Liver (tissue), 9 donors: ENCODE data around the gene TP63. TPM values are rescaled to one million over a fixed set of nuclear protein-coding genes. Genes with fewer than 3 reads are reported as not detected.

Experiments used
- DNase-seq: peaks from one replicate; pipeline ENCODE4 v3.0.0-alpha.2; 2017; ENCODE audit warnings: low spot score
- H3K27ac ChIP-seq, 2 donors: one replicate each; pipeline ENCODE4 v1.7.0; 2013; ENCODE audit warnings: inconsistent platforms in 2 of 2, low read length in 2 of 2, control low read depth in 1 of 2, low read depth in 1 of 2, mild to moderate bottlenecking in 1 of 2
- H3K27me3 ChIP-seq, 4 donors: one replicate each; pipeline versions ENCODE4 v1.6.1 to v1.7.0; 2013; ENCODE audit warnings: low read length in 3 of 4, inconsistent platforms in 1 of 4, mild to moderate bottlenecking in 1 of 4, moderate library complexity in 1 of 4; ENCODE audit not compliant: control insufficient read depth in 4 of 4, insufficient read depth in 4 of 4
- H3K36me3 ChIP-seq, 4 donors: one replicate each; pipeline versions ENCODE4 v1.6.1 to v1.7.0; 2013; ENCODE audit warnings: low read length in 3 of 4, mild to moderate bottlenecking in 3 of 4, low read depth in 1 of 4, moderate library complexity in 1 of 4; ENCODE audit not compliant: control insufficient read depth in 4 of 4, insufficient read depth in 3 of 4
- H3K4me1 ChIP-seq, 4 donors: one replicate each; pipeline versions ENCODE4 v1.6.1 to v1.7.0; 2013; ENCODE audit warnings: low read length in 3 of 4, mild to moderate bottlenecking in 3 of 4, moderate library complexity in 1 of 4; ENCODE audit not compliant: control insufficient read depth in 4 of 4, insufficient read depth in 4 of 4
- H3K4me3 ChIP-seq, 3 donors: one replicate each; pipeline versions ENCODE4 v1.6.1 to v1.7.0; 2013; ENCODE audit warnings: low read length in 3 of 3, control low read depth in 1 of 3, low read depth in 1 of 3, mild to moderate bottlenecking in 1 of 3
- H3K9ac ChIP-seq, 2 donors: one replicate each; pipeline ENCODE4 v1.7.0; 2013; ENCODE audit warnings: low read length in 2 of 2, mild to moderate bottlenecking in 2 of 2, moderate library complexity in 2 of 2, control low read depth in 1 of 2, low read depth in 1 of 2
- H3K9me3 ChIP-seq, 4 donors: one replicate each; pipeline versions ENCODE4 v1.6.1 to v1.7.0; 2013; ENCODE audit warnings: low read length in 3 of 4; ENCODE audit not compliant: control insufficient read depth in 4 of 4
- ATF3 ChIP-seq: IDR thresholded peaks from 2 replicates; pipeline ENCODE4 v1.6.1; 2016; ENCODE audit warnings: antibody characterized with exemption
- EGR1 ChIP-seq, 2 donors: IDR thresholded peaks; 2 replicates each; pipeline ENCODE4 v1.6.1; 2016 to 2018; ENCODE audit warnings: antibody characterized with exemption in 2 of 2, low read depth in 2 of 2
- FOXA1 ChIP-seq: IDR thresholded peaks from 2 replicates; pipeline ENCODE4 v1.6.1; 2016; ENCODE audit warnings: antibody characterized with exemption
- FOXA2 ChIP-seq: IDR thresholded peaks from 2 replicates; pipeline ENCODE4 v1.6.1; 2016; ENCODE audit warnings: antibody characterized with exemption
- GABPA ChIP-seq, 2 donors: IDR thresholded peaks in 1 of 2; conservative IDR thresholded peaks in 1 of 2; 2 replicates each; pipeline ENCODE4 v1.6.1; 2016; ENCODE audit warnings: antibody characterized with exemption in 2 of 2, mild to moderate bottlenecking in 1 of 2, moderate library complexity in 1 of 2
- HNF4A ChIP-seq, 2 donors: conservative IDR thresholded peaks; 2 replicates each; pipeline ENCODE4 v1.6.1; 2016; ENCODE audit warnings: antibody characterized with exemption in 2 of 2, mild to moderate bottlenecking in 2 of 2
- JUND ChIP-seq, 2 donors: IDR thresholded peaks; 2 replicates each; pipeline ENCODE4 v1.6.1; 2016; ENCODE audit warnings: antibody characterized with exemption in 2 of 2
- NR2F2 ChIP-seq: IDR thresholded peaks from 2 replicates; pipeline ENCODE4 v1.6.1; 2016; ENCODE audit warnings: antibody characterized with exemption
- RAD21 ChIP-seq, 2 donors: IDR thresholded peaks; 2 replicates each; pipeline ENCODE4 v1.6.1; 2016; ENCODE audit warnings: antibody characterized with exemption in 2 of 2, mild to moderate bottlenecking in 2 of 2
- RXRA ChIP-seq, 2 donors: IDR thresholded peaks; 2 replicates each; pipeline ENCODE4 v1.6.1; 2017 to 2018; ENCODE audit warnings: antibody characterized with exemption in 2 of 2, mild to moderate bottlenecking in 1 of 2
- SP1 ChIP-seq: IDR thresholded peaks from 2 replicates; pipeline ENCODE4 v1.6.1; 2018; ENCODE audit warnings: antibody characterized with exemption, mild to moderate bottlenecking
- YY1 ChIP-seq: IDR thresholded peaks from 2 replicates; pipeline ENCODE4 v1.6.1; 2016; ENCODE audit warnings: antibody characterized with exemption, mild to moderate bottlenecking
- WGBS: extraction: QIAGEN DNeasy Blood & Tissue Kit; methylation state at CpG from one replicate; pipeline ENCODE4 v1.1.7; 2013; 5-methylcytosine and 5-hydroxymethylcytosine counted together
- polyA plus RNA-seq, 2 donors: library from polyadenylated mRNA; stranded (reverse) in 1 of 2; unstranded in 1 of 2; fragments of 200-250 nt in 1 of 2; fragments of >200 nt in 1 of 2; fragmentation: Nextera tagmentation in 1 of 2; extraction: Ambion mirVana in 1 of 2; gene quantifications; one replicate each; pipeline versions ENCODE4 v1.2.1 to v1.2.3, GENCODE V29; 2013 to 2015
- total RNA-seq, 2 donors: library from RNA; depleted of rRNA; stranded (reverse); fragments of >200 nt; gene quantifications; one replicate each; pipeline ENCODE4 v1.2.3, GENCODE V29; 2014
- TF ChIP-seq, protein P1 (sequence below): IDR thresholded peaks from 2 replicates; pipeline ENCODE4 v1.6.1; 2016; ENCODE audit warnings: antibody characterized with exemption
- TF ChIP-seq, protein P2 (sequence below): fragments of 150-350 bp; IDR thresholded peaks from 2 replicates; pipeline ENCODE4 v1.5.1; 2017; ENCODE audit warnings: improper control_type of control experiment, low read depth, low read length; ENCODE audit not compliant: missing input control
- TF ChIP-seq, protein P3 (sequence below): IDR thresholded peaks from 2 replicates; pipeline ENCODE4 v1.6.1; 2016; ENCODE audit warnings: antibody characterized with exemption, mild to moderate bottlenecking
- donor health status: healthy.
- donor health status: healthy.
- donor health status: healthy.
- donor health status: healthy.
- donor health status: healthy.

TP63 gene
- total and polyA plus RNA-seq, 4 donors, result under 0.01 to 0.08 (median 0.05) TPM; not detected in 1

DNA sequence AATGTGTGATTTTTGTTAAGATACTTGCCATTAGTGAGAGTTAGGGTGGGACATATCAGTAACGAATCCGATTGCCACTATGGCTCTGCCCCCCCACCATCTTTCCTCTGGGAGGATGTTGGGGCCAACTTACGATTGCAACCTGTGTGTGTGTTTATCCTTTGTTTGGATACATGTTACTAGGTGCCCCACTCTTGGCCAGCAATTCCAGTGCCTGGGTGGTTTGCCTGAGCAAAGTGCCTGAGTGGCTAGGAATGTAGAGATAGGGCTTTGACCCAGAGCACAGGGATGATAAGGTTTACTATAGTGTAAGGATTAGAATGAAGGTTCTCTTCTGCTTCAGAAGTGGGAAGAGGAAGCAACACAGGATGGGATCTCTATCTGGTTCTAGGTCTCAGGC lies 231.8 kb downstream of the TP63 start:
- TF ChIP-seq, protein P1, sequence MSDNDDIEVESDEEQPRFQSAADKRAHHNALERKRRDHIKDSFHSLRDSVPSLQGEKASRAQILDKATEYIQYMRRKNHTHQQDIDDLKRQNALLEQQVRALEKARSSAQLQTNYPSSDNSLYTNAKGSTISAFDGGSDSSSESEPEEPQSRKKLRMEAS, result no peak
- TF ChIP-seq YY1 (peak; percentile 34), NR2F2 (no peak), JUND (IDR thresholded peaks at IDR 0.05) (no peak), ATF3 (no peak), FOXA1 (no peak), FOXA2 (no peak), RXRA (IDR thresholded peaks at IDR 0.05) (peak in 1 of 2 donors; percentile 74), HNF4A (conservative IDR thresholded peaks at IDR 0.05) (peak in 1 of 2 donors; percentile 53), RAD21 (IDR thresholded peaks at IDR 0.05) (peak in 1 of 2 donors; percentile 8), SP1 (no peak)
- TF ChIP-seq, protein P2, sequence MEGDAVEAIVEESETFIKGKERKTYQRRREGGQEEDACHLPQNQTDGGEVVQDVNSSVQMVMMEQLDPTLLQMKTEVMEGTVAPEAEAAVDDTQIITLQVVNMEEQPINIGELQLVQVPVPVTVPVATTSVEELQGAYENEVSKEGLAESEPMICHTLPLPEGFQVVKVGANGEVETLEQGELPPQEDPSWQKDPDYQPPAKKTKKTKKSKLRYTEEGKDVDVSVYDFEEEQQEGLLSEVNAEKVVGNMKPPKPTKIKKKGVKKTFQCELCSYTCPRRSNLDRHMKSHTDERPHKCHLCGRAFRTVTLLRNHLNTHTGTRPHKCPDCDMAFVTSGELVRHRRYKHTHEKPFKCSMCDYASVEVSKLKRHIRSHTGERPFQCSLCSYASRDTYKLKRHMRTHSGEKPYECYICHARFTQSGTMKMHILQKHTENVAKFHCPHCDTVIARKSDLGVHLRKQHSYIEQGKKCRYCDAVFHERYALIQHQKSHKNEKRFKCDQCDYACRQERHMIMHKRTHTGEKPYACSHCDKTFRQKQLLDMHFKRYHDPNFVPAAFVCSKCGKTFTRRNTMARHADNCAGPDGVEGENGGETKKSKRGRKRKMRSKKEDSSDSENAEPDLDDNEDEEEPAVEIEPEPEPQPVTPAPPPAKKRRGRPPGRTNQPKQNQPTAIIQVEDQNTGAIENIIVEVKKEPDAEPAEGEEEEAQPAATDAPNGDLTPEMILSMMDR, result no peak
- Histone ChIP-seq H3K9ac (no peak overlapping the region), H3K4me1 (peaks cover 0 to 2% (median 0%) of the 10 kb centered on the region in 4 donors), H3K27ac (no peak overlapping the region), H3K4me3 (no peak overlapping the region), H3K27me3 (no peaks in the 10 kb centered on the region), H3K36me3 (no peaks in the 10 kb centered on the region), H3K9me3 (no peaks in the 10 kb centered on the region)
- 57% methylated on average over 3 of the region's 3 CpGs for WGBS
- DNase-seq, result no peak

- WGBS, result 96% methylated on average over 3 of the region's 3 CpGs
- no peaks in the 10 kb centered on the region for H3K27me3 ChIP-seq
- TF ChIP-seq NR2F2, result no peak
Observed at GRCh38 chr3:189868061-189868460, 236.9 kb downstream of the TP63 start.

DNA sequence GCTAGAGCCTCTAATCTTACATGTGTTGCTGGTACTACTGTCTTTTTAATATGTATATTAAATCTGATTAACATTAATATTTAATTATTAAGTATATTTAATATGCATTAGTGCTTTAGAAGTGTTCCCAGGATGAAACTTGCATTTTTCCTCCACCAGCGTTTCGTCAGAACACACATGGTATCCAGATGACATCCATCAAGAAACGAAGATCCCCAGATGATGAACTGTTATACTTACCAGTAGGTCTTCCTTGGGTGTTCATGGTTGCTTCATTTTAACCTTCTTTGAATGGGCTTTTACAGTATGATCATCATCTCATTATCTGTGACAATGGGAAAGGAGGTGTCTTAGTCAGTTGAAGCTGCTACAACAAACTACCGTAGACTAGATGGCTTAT lies 238.0 kb downstream of the TP63 start:
- no peaks in the 10 kb centered on the region for H3K4me1 ChIP-seq
- TF ChIP-seq FOXA1, result no peak

More at GRCh38 chr3:189868061-189868460, 236.9 kb downstream of the TP63 start:
- DNase-seq, result no peak
- Histone ChIP-seq H3K36me3 (no peaks in the 10 kb centered on the region), H3K4me3 (no peak overlapping the region), H3K4me1 (peaks cover 0 to 2% (median 0%) of the 10 kb centered on the region in 4 donors), H3K9ac (no peak overlapping the region), H3K9me3 (no peaks in the 10 kb centered on the region), H3K27ac (no peak overlapping the region)

DNA sequence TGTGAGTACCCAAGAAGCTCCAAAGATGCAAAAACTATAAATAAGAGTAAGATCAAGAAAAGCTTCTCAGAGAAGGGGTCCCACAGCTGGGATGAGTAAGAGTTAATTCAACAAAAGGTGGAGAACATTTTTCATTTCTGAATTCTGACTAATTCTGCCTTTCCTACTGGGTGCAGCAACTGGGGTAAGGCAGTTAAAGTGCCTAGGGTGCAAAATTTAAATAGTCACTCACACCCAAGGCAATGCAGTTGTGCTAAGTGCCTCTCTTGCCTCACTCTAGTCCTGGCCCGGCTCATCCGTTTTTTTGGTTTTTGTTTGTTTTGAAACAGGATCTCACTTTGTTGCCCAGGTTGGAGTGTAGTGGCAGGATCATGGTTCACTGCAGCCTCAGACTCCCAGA lies 240.2 kb downstream of the TP63 start:
- Histone ChIP-seq H3K36me3 (no peaks in the 10 kb centered on the region), H3K4me3 (no peak overlapping the region), H3K27ac (no peak overlapping the region), H3K9ac (no peak overlapping the region), H3K27me3 (no peaks in the 10 kb centered on the region), H3K9me3 (no peaks in the 10 kb centered on the region), H3K4me1 (no peaks in the 10 kb centered on the region)
- WGBS, result 62% methylated on average over 2 of the region's 2 CpGs
- TF ChIP-seq GABPA (IDR thresholded peaks at IDR 0.05 in 1 of 2, conservative IDR thresholded peaks at IDR 0.05 in 1 of 2) (no peak), EGR1 (IDR thresholded peaks at IDR 0.05; ENCODE audit: low read depth in 2 of 2) (no peak), FOXA2 (no peak), JUND (IDR thresholded peaks at IDR 0.05) (no peak)
- TF ChIP-seq, protein P3, sequence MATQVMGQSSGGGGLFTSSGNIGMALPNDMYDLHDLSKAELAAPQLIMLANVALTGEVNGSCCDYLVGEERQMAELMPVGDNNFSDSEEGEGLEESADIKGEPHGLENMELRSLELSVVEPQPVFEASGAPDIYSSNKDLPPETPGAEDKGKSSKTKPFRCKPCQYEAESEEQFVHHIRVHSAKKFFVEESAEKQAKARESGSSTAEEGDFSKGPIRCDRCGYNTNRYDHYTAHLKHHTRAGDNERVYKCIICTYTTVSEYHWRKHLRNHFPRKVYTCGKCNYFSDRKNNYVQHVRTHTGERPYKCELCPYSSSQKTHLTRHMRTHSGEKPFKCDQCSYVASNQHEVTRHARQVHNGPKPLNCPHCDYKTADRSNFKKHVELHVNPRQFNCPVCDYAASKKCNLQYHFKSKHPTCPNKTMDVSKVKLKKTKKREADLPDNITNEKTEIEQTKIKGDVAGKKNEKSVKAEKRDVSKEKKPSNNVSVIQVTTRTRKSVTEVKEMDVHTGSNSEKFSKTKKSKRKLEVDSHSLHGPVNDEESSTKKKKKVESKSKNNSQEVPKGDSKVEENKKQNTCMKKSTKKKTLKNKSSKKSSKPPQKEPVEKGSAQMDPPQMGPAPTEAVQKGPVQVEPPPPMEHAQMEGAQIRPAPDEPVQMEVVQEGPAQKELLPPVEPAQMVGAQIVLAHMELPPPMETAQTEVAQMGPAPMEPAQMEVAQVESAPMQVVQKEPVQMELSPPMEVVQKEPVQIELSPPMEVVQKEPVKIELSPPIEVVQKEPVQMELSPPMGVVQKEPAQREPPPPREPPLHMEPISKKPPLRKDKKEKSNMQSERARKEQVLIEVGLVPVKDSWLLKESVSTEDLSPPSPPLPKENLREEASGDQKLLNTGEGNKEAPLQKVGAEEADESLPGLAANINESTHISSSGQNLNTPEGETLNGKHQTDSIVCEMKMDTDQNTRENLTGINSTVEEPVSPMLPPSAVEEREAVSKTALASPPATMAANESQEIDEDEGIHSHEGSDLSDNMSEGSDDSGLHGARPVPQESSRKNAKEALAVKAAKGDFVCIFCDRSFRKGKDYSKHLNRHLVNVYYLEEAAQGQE, result no peak
- TF ChIP-seq, protein P2, result no peak
- DNase-seq, result no peak

More for the DNA sequence above, 238.0 kb downstream of the TP63 start:
- Histone ChIP-seq H3K4me3 (no peak overlapping the region), H3K27me3 (no peaks in the 10 kb centered on the region), H3K27ac (no peak overlapping the region), H3K9me3 (no peaks in the 10 kb centered on the region), H3K36me3 (no peaks in the 10 kb centered on the region), H3K9ac (no peak overlapping the region)
- WGBS, result 93% methylated on average over 4 of the region's 4 CpGs
- no peak for DNase-seq
